Hindlimb muscle (tissue), 1 donor: ENCODE data around the gene PCDHGA8. TPM values are rescaled to one million over a fixed set of nuclear protein-coding genes. Genes with fewer than 3 reads are reported as not detected.

Source experiments
- DNase-seq: peaks from one replicate; pipeline ENCODE4 v3.0.0-alpha.2; 2013
- polyA plus RNA-seq: library from polyadenylated mRNA; unstranded; fragments of 120-200 nt; gene quantifications from one replicate; pipeline ENCODE4 v1.2.1, GENCODE V29; 2013; ENCODE audit not compliant: insufficient read length

The PCDHGA8 gene
- polyA plus RNA-seq, 1 donor: 0.80 TPM

DNA sequence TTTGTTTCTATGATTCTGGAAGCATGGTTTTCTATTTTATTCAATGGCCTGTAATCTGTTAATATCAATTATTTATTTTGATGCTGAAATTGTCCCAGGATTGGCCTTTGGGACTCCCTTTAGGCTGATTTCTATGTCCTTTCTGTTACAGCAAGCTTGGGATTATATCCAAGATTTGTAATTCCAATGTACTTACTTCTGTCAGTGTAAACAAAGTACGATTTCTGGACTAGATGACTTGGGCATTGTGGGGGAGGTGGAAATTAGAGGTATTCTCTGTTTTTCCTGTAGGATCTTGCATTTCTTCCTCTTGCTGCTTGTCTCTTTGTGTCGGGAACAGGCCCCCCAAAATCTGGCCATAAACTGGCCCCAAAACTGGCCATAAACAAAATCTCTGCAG lies 41.6 kb downstream of the PCDHGA8 start:
- no peak for DNase-seq

DNA sequence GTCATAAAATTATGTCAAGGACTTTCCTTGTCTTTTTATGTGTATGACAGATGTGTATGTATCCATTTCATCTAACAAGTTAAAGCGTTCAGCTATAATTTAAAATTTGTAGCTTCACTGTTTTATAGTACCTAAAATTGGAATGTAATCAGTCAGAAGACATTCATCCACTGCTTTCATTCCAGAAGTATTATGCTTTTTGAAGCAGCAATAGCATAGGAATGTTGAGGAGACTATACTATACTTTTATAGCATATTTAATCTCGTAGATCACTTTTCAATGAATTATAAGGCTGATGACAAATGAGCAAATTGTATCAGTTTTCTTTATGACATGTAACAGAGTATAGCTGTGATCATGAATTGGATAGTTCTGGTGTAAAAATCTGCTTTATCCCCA lies 44.8 kb downstream of the PCDHGA8 start:
- DNase-seq: no peak

DNA sequence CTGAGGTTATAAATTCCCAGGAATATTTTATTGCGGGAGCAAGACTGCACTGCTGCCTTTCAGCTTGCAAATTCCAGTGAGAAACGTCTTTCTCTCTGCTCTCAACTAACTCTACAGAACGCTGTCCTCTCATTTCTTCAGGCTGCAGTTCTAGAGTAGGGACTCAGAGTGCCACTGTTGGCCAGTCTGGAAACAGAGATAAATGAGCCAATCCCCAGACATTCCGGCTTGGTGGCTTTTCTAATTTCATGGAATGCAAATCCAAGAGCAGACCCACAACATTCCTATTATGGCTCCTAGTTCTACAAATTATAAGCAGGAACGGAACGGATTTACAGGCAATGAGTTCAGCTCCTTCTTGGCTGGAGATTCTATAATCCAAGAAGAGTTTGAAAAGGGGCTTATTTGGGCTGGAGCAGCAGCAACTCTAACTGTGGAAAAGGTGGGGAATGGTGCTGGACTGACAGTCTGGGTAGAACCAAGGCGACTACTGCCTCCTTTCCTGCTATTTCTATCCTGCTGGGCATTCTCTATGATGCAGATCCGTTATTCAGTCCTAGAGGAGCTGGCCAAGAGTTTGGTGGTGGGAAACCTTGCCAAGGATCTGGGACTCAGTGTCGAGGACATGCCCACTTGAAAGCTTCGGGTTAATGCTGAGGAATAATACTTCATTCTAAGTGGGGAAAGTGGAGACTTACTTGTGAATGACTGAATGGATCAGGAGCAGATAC lies 47.1 kb downstream of the PCDHGA8 start:
- DNase-seq: no peak

DNA sequence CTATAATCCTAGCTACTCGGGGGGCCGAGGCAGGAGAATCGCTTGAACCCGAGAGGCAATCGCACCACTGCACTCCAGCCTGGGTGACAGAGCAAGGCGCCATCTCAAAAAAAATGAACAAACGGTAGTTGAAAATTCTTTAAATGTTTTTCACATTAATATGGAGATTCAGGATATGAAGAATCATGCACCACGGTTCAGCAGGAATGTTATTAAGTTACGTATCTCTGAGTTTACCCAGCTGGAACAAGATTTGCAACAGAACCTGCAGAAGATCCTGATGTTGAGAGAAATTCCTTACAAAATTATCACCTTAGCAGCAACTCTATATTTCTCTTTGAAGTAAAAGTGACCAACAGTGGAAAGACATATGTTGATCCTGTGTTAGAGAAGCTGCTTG lies 47.9 kb downstream of the PCDHGA8 start:
- DNase-seq: no peak

DNA sequence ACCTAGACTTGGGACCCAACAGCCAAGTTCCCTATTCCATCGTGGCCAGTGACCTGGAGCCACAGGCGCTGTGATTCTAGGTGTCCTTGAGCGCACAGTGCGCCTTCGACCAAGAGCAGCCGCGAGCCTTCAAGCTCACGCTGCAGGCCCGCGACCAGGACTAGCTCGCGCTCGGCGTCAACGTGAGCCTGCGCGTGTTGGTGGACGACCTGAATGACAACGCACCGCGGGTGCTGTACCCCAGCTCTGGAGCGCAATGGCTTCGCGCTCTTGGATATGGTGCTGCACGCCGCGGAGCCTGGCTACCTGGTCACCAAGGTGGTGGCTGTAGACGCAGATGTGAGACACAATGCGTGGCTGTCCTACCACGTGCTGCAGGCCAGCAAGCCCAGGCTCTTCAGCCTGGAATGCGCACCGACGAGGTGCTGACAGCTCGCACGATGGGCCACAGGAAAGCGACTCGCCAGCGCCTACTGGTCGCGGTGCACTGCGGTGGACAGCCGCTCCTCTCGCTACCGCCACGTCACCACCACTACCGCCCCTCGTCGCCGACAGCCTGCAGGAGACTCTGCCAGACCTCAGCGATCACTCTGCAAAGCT lies 49.2 kb downstream of the PCDHGA8 start:
- DNase-seq: no peak

Other genes with a start within 250 kb of the PCDHGA8 start
- gene PCDHB6, start 242.6 kb upstream of the PCDHGA8 start, polyA plus RNA-seq: 2.4 TPM
- gene PCDHB7, start 220.0 kb upstream of the PCDHGA8 start, polyA plus RNA-seq: 3.2 TPM
- 2.1 TPM for gene PCDHB8, start 214.8 kb upstream of the PCDHGA8 start, polyA plus RNA-seq
- gene PCDHB16, start 210.2 kb upstream of the PCDHGA8 start, polyA plus RNA-seq: 3.9 TPM
- 3.2 TPM for gene PCDHB9, start 205.5 kb upstream of the PCDHGA8 start, polyA plus RNA-seq
- gene PCDHB10, start 200.3 kb upstream of the PCDHGA8 start, polyA plus RNA-seq: 5.3 TPM
- 4.4 TPM for gene PCDHB11, start 193.0 kb upstream of the PCDHGA8 start, polyA plus RNA-seq
- 4.7 TPM for gene PCDHB12, start 183.9 kb upstream of the PCDHGA8 start, polyA plus RNA-seq
- gene PCDHB13, start 178.7 kb upstream of the PCDHGA8 start, polyA plus RNA-seq: 2.8 TPM
- 7.5 TPM for gene PCDHB14, start 169.3 kb upstream of the PCDHGA8 start, polyA plus RNA-seq
- 9.4 TPM for gene PCDHB15, start 147.2 kb upstream of the PCDHGA8 start, polyA plus RNA-seq
- not detected for gene SLC25A2, start 88.6 kb upstream of the PCDHGA8 start, polyA plus RNA-seq
- gene TAF7, start 71.8 kb upstream of the PCDHGA8 start, polyA plus RNA-seq: 76.5 TPM
- gene PCDHGA1, start 62.1 kb upstream of the PCDHGA8 start, polyA plus RNA-seq: 0.77 TPM
- 2.1 TPM for gene PCDHGA2, start 53.9 kb upstream of the PCDHGA8 start, polyA plus RNA-seq
- gene PCDHGA3, start 48.8 kb upstream of the PCDHGA8 start, polyA plus RNA-seq: 1.0 TPM
- gene PCDHGB1, start 42.5 kb upstream of the PCDHGA8 start, polyA plus RNA-seq: 0.45 TPM
- gene PCDHGA4, start 37.6 kb upstream of the PCDHGA8 start, polyA plus RNA-seq: 1.6 TPM
- gene PCDHGB2, start 32.6 kb upstream of the PCDHGA8 start, polyA plus RNA-seq: 2.8 TPM
- 2.6 TPM for gene PCDHGA5, start 28.5 kb upstream of the PCDHGA8 start, polyA plus RNA-seq
- 1.8 TPM for gene PCDHGB3, start 22.4 kb upstream of the PCDHGA8 start, polyA plus RNA-seq
- 4.4 TPM for gene PCDHGA6, start 18.7 kb upstream of the PCDHGA8 start, polyA plus RNA-seq
- gene PCDHGA7, start 9.9 kb upstream of the PCDHGA8 start, polyA plus RNA-seq: 1.6 TPM
- gene PCDHGB4, start 4.9 kb upstream of the PCDHGA8 start, polyA plus RNA-seq: 2.6 TPM
- 4.1 TPM for gene PCDHGB5, start 5.3 kb downstream of the PCDHGA8 start, polyA plus RNA-seq
- gene PCDHGA9, start 10.1 kb downstream of the PCDHGA8 start, polyA plus RNA-seq: 4.4 TPM
- 4.0 TPM for gene PCDHGB6, start 15.4 kb downstream of the PCDHGA8 start, polyA plus RNA-seq
- gene PCDHGA10, start 20.4 kb downstream of the PCDHGA8 start, polyA plus RNA-seq: 1.6 TPM
- gene PCDHGB7, start 25.0 kb downstream of the PCDHGA8 start, polyA plus RNA-seq: 9.9 TPM
- 3.0 TPM for gene PCDHGA11, start 28.4 kb downstream of the PCDHGA8 start, polyA plus RNA-seq
- 2.4 TPM for gene PCDHGA12, start 37.9 kb downstream of the PCDHGA8 start, polyA plus RNA-seq
- 119 TPM for gene PCDHGC3, start 83.3 kb downstream of the PCDHGA8 start, polyA plus RNA-seq
- gene PCDHGC4, start 92.4 kb downstream of the PCDHGA8 start, polyA plus RNA-seq: 1.7 TPM
- gene PCDHGC5, start 96.4 kb downstream of the PCDHGA8 start, polyA plus RNA-seq: 1.1 TPM
- gene DIAPH1, start 226.4 kb downstream of the PCDHGA8 start, polyA plus RNA-seq: 22.7 TPM
- 48.3 TPM for gene HDAC3, start 244.2 kb downstream of the PCDHGA8 start, polyA plus RNA-seq
- 0.12 TPM for gene RELL2, start 244.4 kb downstream of the PCDHGA8 start, polyA plus RNA-seq